M059J (cell line): ENCODE data around the gene FRMD6. TPM values are rescaled to one million over a fixed set of nuclear protein-coding genes. Genes with fewer than 3 reads are reported as not detected.

Experiments used
- DNase-seq: peaks from one replicate; pipeline ENCODE4 v3.0.0-alpha.2; 2012; ENCODE audit warnings: low read depth
- total RNA-seq: library from RNA; depleted of rRNA; stranded (reverse); fragments of >200 nt; shearing (Covaris generic); gene quantifications from 2 replicates; pipeline ENCODE4 v1.2.3, GENCODE V29; 2014

FRMD6 gene
- total RNA-seq, 1 experiment from 2014 or later: 132 TPM

DNA sequence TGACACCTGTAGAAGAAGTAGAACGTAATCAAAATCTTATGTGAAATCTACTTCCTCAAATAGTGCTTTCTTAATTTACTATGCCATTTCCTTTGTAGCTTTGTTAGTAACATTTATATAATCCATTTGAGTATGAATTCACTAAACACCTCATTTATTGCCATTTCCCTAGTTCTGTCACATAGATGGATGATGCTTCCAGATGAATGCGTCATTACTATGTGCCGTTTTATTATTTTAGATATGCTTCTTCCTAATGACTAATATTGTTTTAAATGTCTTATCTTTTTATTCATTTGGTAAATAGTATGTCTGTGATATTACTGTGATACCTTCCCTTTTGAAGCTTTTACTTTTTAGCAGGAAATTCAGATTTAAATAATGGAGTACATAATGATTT, 14.4 kb downstream of the FRMD6 start:
- DNase-seq: no peak

DNA sequence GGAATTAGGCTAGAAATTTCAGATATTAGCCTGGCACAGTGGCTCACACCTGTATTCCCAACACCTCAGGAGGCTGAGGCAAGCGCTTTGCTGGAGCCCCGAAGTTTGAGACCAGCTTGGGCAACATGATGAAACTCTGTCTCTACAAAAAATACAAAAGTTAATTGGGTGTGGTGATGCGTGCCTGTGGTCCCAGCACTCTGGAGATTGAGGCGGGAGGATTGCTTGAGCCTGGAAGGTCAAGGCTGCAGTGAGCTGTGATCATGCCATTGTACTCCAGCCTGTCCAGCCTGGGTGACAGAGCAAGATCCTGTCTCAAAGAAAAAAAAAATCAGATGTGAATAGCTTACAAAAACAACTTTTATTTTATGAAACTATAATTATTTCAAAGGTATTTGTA, 15.1 kb downstream of the FRMD6 start:
- peak; percentile 42 for DNase-seq

DNA sequence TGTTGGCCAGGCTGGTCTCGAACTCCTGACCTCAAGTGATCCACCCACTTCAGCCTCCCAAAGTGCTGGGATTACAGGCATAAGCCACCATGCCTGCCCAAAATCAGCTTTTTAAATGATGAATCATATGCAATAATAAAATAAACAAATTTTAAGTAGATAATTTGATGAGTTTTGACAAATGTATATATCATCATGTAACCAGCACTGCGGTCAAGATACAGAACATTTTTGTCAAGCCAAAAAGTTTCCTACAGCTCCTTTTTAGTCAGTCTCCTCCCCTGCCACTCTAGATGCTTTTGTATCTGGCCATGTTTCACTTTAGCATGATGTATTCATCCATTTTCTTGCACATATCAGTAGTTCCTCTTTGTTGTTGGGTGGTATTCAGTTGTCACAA, 17.2 kb downstream of the FRMD6 start:
- no peak for DNase-seq

DNA sequence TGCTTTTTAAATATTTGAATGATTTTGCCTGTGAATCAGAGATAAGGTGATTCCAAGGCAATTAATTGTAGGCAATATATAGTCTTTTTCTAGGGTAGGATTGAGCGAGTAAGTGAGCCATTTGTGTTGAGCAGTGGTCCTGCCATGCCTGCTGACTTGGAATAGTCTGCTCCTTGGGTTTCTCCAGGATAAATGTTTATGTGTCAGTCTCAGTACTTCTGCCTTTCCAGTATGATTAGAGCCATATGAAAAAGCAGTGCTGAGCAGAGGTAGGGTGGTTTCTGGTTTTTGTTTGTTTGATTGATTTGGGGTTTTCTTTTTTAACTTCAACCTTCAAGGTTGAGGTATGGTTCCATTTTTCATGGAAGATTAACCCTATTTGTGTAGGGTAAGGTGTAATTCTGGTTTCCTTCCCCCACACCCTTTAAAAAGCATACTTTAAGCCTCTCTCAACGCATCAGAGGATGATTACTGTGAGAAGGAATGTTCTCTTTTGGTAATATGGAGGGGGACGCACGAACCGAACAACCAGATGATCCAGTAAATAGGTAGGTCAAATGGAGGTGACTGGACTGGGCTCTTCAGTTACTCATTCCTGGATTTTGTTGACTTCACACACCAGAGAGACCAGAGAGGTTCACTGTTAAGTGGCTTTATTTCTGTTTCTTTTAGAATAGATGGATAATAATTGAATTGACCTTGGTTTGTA, 22.7 kb downstream of the FRMD6 start:
- peak; percentile 89 for DNase-seq

DNA sequence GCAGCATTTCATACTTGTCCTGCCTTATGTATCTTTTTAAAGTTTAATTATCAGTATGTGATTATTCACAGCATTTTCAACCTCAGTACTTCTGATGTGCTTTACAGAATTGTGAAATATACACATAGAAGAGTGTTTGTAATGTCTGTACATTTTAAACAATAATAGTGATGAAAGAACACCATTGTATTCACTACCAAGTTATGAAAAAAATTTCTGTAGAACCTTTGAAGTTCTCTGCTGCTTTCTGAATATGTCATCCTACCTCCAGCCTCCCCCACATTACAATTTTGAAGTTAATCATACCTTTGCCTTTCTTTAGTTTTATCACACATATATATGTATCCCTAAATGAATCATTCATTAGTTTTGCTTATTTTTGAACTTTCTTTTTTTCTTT, 24.8 kb downstream of the FRMD6 start:
- DNase-seq: no peak

DNA sequence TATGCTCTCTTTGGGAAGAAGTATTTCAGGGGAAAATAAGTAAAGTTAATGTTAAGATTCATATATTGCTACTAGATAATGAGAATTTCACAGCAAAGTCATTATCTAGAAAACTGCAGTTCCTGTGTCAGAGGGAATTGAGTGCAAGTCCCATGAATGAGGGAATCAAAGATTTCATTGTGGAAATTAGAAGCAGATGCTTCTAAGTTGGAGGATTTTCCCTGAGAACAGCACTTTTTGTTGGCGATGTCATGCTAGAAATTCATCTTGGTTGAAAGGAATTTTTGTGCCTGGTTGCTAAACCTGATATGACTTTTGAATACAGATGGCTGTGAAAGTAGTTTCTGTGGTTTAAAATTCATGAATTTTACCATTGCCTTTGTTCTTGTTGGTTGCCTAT, 25.6 kb downstream of the FRMD6 start:
- peak; percentile 51 for DNase-seq

DNA sequence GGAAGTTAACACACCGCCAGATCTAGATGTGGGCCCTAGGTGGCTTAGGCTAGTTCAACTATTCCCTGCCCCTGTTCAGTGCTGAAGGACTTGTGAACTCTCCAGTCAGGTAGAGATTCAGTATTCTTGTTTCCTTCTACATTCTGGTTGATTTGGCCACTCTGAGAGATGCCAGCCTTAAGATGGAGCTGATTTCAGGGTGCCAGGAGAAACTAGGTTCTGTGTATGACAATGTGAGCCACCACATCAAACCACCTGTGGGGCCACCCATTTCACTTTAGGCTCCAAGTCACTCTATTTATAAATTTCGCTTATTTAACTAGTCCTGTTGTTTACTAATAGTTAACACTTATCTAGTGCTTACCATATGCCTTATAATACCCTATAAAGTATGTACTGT, 26.0 kb downstream of the FRMD6 start:
- no peak for DNase-seq

DNA sequence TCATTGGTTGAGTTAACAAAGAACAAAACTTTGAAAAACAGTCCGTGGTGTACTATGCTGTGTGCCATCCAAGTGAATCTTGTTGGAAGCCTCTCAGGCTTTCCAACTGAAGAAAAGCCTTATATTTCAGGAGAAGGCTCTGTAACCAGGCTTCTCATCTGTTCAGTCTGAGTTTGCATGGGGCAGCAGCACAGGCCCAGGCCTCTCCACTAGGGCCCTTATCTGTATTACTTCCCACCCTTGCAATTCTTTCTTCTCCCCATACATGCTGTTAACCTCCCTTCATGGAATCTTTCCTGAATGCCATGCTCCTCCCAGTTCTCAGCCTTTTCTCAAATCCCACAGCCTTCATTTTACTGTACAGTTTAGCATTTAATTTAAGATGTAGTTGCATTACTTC, 28.3 kb downstream of the FRMD6 start:
- DNase-seq: no peak

DNA sequence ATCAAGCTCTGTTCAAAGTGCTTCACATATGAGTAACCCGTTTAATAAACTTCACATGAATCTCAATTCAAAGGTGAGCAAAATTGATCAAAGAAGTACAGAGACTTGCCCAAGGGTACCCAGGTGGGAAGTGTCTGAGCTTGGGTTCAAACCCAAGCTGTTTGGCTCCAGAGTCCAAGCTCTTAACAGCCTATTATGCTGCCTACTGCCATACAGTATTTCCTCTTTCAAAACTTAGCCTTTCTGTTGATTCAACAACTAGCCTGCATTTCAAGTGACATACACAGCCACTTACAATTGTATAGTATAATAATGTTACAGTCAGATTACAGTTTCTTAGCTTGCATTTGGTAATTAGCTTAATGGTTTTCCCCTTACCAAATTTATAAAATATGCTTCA, 29.7 kb downstream of the FRMD6 start:
- DNase-seq: no peak

DNA sequence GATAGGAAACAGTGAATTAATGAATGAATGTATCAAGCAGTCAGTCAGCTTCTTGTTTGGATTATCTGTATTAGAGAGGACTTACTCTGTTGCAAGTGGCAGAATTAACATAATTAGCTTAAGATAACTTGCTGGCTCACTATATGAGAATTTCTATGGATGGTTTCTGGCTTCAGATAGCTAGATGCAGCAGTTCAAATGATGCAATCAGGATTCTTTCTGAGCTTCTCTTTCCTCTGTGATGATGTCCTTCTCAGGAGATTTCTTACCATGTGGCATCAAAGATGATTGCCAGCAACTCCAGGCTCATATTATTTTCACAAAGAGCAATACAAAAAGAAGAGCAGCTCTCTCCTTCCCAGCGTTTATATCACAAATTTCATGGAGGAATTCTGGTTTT, 30.7 kb downstream of the FRMD6 start:
- DNase-seq: no peak

DNA sequence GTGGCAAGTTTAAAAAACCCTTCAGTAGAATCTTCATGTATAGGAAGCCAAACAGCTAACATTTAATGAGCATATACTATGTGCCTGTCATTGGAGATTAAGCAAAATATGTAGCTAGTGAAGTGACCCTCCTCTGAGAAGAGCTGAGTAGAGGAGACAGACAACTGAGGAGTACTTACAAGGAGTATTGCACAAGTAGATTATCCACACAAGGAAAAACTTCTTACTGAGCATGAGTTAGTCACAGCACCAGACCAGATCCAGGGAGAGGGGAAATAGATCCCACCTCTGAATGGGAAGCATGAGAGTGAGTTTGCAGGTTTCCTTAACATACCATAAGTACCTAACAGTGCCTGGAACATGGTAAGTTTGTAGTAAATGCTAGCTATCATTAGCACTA, 33.0 kb downstream of the FRMD6 start:
- DNase-seq: no peak

DNA sequence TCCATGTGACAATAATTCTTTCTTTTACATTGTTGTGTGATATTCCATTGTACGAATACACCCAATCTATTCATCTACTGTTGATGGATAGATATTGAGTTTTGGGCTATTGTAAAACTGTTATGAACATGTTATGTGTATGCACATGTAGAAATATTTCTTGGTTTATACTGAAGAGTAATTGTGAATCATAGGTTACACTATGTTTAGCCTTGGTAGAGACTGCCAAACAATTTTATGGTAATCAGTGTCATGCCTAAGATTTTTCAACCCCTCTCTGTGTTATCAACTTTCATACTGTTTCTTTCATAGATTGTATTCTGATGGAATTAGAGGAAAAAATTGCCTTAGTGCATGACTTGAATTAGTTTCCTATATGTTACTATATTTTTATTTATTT, 39.5 kb downstream of the FRMD6 start:
- no peak for DNase-seq

DNA sequence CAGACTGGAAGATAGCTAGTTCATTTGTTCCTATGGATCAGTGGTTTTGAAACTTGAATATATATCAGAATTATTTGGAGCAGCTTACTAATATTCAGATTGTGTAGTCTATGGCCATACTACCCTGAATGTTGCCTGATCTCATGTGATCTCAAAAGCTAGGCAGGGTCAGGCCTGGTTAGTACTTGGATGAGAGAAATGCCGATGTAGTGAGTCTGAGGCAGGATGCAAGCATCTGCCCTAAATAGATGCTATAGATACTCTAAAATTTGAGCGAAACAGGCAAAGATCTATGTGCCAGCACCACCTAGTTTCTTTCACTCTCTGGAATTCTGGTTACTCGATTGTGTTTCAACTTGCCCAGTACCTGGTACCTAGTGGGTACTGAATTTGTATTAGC, 40.9 kb downstream of the FRMD6 start:
- DNase-seq: no peak

DNA sequence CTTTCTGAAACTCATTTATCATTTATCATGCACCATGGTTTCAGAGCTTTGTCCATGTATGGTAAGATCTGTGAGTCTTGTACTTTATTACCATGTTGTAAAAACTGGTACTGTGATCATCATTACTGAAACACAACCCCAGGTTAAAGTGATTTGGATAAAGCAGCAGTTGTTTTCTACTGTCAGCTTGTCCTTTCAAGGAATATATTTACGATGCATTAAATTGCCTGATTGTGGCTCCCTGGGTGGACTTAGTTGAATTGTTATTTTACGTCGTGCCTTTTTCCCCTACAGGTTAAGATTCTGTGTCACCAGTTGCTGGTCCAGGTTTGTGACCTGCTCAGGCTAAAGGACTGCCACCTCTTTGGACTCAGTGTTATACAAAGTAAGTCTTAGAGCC, 46.1 kb downstream of the FRMD6 start:
- DNase-seq: no peak

DNA sequence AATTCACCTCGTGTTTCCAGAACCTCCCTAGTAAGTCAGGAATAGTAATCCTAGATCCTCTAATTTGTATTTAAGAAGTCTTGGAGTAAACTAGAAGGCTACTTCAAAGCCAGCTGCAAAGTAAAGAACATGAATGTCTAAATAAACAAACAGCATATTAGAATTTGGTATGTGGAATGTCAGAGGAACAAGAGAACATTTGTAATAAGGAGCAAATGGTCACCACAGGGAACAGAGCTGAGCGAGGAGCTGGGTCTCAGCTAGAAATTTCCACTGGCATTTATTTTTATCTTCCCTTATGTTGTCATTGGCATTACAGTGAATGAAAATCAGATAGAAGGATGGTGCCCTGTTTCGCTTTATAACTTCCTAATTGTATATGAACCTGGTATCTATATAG, 50.2 kb downstream of the FRMD6 start:
- DNase-seq: no peak

DNA sequence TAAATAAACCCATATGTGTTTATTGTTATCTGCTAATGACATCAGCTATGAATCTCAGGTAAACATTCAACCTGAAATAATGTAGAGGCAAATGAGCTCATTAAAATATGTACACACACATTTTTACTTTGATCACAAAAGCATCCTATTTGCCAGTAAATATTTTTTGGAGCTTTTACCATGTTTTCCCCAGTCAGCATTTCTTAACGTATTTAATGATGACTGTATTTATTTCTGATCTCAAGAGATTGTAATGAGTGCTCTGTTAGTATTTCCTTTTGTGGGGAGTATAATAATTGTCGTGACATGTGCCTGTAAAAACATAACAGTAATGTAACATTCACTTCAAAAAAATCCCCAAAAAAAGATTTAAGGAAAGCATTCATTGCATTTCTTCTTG, 52.1 kb downstream of the FRMD6 start:
- DNase-seq: no peak

DNA sequence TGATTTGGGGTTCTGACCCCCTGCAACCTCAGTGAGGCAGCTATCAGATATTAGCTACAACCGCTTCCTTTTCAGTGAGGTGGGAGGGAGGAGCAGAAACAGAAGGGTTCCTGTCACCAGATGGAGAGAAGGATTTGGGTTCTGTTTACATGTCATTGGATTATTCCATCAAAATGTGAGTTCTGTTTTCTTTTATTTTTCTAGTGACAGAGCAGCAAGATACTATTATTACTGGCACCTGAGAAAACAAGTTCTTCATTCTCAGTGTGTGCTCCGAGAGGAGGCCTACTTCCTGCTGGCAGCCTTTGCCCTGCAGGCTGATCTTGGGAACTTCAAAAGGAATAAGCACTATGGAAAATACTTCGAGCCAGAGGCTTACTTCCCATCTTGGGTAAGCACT, 52.8 kb downstream of the FRMD6 start:
- DNase-seq: no peak

DNA sequence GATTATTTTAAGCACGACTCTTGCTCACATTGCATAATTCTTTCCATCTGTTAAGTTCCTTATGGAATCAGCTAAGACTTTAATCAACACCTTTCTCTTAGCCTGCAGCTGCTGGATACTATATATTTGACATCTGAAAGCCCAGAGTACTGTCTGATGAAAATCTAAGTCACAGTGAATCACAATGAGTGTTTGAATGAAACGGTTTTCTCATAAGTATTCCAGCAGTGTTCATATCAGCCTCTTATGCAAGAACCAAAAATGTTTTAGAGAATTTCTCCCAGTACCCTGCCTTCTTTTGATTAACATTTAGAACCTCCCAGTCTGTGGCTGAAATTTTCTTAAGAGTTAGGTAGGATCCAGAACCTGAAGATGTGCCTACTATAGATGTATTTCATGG, 55.6 kb downstream of the FRMD6 start:
- DNase-seq: no peak

DNA sequence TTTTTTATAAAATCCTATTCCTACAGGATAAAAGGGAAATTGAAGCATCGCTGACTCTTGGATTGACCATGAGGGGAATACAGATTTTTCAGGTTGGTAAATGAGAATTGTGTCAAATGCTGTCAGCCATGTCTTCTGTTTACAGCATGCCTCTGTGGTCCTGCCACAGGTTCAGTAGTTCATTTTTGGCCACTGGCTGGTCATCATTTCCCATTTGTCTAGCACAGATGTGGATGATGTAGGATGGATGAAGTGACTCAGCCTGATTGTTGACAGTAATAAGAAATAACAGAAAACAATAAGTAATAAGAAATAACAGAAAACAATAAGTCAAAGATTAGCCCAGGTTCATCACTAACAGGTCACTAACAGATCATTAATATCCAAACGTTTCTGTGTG, 59.8 kb downstream of the FRMD6 start:
- DNase-seq: no peak

DNA sequence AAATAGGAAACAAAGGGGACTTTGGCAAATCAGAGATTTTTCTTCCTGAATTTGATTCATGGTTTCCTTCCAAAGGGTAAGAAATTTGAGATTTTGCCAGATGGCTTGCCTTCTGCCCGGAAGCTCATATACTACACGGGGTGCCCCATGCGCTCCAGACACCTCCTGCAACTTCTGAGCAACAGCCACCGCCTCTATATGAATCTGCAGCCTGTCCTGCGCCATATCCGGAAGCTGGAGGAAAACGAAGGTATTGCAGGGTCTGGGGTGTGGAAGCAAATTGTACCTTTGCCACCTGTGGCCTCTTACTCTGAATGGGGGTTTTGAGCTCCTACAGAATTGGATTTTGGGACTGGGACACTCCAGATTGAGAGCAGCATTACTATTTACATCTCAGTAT, 63.5 kb downstream of the FRMD6 start:
- no peak for DNase-seq

DNA sequence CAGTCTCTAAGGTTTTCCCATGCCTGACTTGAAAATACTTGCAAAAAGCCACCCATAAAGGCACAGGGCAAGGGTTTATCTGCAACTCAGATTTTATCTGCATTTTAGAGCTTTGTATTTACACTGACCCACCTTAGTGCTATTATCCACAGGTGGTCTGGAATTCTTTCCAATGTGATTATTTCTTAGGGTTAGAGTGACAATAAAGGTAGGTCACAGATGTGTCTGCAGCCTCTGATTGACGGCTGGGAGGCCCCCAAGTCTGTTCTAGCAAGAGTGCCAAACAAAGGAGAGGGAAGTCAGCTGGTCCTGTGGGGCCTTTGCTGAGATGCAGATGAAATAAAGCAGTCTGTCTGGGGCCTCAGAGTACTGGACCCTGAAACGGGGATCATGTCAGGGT, 64.0 kb downstream of the FRMD6 start:
- DNase-seq: no peak

DNA sequence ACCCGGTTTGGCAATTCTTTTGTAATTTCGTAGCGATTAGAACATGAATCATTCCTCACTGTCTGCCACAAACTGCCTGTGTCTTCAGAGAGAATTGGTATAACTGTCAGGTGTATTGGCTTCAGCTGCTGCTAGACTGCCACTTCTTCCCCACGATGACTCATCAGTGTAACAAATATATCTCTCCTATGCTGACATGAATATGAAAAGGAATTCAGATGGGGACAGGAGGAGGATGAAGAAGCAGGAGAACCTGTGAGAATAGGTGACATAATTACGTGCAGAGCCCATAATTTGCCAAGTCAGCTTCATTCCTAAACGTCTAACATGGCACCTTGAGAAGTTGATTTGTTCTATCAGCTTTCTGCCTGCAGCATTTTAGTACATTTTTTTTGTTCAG, 64.9 kb downstream of the FRMD6 start:
- peak; percentile 61 for DNase-seq

DNA sequence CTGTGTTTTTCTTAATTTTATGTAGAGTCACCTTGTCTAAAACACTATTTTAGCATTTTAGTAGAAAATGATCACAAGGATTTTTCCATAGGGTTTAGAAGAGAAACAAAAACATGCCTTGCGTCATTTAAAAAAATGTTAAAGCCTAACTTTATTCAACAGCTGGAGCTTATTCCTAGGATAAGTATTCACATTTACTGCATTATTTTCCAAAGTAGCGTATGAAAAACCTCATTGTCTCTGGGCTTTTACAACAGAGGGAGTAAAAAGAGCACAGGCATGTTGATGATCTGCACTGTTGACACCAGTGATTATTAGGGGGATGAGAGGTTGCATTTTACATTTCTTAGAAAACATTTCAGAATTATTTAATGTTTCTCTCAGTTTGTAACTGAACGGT, 66.1 kb downstream of the FRMD6 start:
- no peak for DNase-seq

DNA sequence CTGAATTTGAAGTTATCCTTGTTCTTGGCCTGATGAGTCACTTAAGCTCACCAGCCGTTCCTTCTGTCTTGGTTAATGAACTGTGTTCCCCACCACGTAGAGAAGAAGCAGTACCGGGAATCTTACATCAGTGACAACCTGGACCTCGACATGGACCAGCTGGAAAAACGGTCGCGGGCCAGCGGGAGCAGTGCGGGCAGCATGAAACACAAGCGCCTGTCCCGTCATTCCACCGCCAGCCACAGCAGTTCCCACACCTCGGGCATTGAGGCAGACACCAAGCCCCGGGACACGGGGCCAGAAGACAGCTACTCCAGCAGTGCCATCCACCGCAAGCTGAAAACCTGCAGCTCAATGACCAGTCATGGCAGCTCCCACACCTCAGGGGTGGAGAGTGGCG, 68.2 kb downstream of the FRMD6 start:
- no peak for DNase-seq

DNA sequence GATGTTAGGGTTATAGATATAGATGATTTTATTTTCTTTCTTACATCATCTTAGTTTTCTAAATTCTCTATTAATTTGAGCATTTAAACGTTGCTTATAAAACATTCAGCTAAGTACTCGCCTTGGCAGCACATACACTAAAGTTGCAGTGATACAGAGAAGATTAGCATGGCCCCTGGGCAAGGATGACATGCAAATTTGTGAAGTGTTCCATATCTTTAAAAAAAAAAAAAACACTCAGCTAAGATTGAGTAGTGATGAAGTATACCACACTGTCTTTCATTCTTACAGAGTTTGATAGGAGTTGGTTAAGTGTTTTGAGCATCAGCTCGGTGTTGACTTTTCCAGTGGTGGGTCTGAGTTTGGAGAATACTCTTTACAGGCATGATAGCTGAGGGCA, 72.3 kb downstream of the FRMD6 start:
- no peak for DNase-seq
